Fibroblast of mammary gland (primary cell): ENCODE measurements around the gene RASL11A.
"Not testable (repeated sequence)": the region's sequence is repeated elsewhere in the genome, so short reads cannot be mapped to it uniquely, and the experiment has no call there.

Experiments
- DNase-seq: peaks from one replicate; pipeline ENCODE4 v3.0.0-alpha.2; 2010; ENCODE audit warnings: low read depth
- H3K4me3 ChIP-seq: 2 replicates; pipeline ENCODE4 v1.5.1; 2011; ENCODE audit warnings: low read depth, mild to moderate bottlenecking, low read length, moderate library complexity; ENCODE audit not compliant: control insufficient read depth
- TF ChIP-seq, protein P1 (sequence below): conservative IDR thresholded peaks from 2 replicates; pipeline ENCODE4 v1.5.1; 2011; ENCODE audit warnings: low read depth, low read length, inconsistent platforms; ENCODE audit not compliant: control insufficient read depth, insufficient read depth

RASL11A gene

DNA sequence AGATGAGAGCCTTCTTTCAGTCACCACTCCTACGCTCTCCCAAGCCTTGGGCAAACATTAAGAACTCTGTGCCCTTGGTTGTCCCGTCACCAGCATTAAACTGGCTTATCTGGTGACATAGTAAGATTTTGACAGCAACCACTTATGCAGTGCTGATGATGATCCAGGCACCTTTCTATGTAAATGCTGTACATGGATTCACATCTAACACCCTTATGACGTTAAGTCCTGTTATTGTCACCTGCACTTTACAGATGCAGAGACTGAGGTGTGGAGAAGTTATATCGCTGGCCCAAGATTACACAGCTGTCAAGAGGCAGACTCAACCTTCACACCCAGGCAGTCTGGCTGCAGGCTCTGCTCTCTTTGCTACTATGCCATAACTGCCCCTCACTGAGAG lies 25.0 kb downstream of the RASL11A start:
- H3K4me3 ChIP-seq: no peak overlapping the region
- DNase-seq: no peak
- TF ChIP-seq, protein P1, sequence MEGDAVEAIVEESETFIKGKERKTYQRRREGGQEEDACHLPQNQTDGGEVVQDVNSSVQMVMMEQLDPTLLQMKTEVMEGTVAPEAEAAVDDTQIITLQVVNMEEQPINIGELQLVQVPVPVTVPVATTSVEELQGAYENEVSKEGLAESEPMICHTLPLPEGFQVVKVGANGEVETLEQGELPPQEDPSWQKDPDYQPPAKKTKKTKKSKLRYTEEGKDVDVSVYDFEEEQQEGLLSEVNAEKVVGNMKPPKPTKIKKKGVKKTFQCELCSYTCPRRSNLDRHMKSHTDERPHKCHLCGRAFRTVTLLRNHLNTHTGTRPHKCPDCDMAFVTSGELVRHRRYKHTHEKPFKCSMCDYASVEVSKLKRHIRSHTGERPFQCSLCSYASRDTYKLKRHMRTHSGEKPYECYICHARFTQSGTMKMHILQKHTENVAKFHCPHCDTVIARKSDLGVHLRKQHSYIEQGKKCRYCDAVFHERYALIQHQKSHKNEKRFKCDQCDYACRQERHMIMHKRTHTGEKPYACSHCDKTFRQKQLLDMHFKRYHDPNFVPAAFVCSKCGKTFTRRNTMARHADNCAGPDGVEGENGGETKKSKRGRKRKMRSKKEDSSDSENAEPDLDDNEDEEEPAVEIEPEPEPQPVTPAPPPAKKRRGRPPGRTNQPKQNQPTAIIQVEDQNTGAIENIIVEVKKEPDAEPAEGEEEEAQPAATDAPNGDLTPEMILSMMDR: no peak

DNA sequence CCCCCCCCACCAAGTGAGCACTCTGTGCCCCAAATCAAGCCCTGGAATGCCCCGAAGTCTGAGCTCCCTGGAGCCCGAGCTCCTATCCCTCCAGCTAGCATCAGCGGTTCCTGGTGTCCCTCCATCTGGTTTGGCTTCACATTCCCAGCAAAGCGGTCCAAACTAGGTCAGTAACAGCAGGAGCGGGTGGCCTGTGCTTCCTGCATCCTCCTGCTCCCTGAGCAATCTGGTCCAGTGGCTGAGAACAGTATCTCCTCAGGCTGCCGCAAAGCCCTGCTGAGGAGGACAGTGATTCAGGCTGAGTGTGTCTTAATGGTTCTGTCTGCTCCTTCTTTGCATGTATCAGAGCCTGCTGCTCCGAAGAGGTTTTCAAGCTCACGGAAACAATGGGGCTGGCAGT lies 25.9 kb downstream of the RASL11A start:
- H3K4me3 ChIP-seq: no peak overlapping the region
- DNase-seq: no peak
- TF ChIP-seq, protein P1: no peak

GRCh38 chr13:27298849-27299248 lies 28.2 kb downstream of the RASL11A start:
- TF ChIP-seq, protein P1: no peak
- DNase-seq: no peak
- no peak overlapping the region for H3K4me3 ChIP-seq

GRCh38 chr13:27300406-27300805 lies 29.8 kb downstream of the RASL11A start:
- not testable (repeated sequence) for H3K4me3 ChIP-seq, DNase-seq

DNA sequence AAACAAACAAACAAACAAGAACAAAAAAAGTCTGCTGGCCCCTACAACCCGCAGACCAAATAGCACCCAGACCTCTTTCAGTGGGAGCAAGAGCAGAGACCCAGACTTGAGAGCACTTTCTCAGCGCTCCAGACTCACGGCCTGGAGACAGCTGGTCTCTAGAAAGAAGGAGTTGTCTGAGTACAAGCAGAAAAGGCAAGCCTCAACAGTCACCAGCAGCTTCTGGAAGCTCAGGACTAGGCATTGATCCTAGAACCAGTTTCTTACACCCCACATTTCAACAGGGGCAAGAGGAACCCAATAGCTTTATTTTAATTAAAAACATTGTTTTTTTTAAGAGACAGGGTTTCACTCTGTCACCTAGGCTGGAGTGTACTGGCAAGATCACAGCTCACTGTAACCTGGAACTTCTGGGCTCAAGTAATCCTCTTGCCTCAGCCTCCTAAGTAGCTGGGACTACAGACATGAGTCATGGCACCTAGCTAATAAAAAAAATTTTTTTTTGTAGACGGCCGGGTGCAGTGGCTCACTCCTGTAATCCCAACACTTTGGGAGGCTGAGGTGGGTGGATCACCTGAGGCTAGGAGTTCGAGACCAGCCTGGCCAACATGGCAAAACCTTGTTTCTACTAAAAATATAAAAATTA lies 30.4 kb downstream of the RASL11A start:
- TF ChIP-seq, protein P1: no peak
- DNase-seq: no peak
- H3K4me3 ChIP-seq: no peak overlapping the region

DNA sequence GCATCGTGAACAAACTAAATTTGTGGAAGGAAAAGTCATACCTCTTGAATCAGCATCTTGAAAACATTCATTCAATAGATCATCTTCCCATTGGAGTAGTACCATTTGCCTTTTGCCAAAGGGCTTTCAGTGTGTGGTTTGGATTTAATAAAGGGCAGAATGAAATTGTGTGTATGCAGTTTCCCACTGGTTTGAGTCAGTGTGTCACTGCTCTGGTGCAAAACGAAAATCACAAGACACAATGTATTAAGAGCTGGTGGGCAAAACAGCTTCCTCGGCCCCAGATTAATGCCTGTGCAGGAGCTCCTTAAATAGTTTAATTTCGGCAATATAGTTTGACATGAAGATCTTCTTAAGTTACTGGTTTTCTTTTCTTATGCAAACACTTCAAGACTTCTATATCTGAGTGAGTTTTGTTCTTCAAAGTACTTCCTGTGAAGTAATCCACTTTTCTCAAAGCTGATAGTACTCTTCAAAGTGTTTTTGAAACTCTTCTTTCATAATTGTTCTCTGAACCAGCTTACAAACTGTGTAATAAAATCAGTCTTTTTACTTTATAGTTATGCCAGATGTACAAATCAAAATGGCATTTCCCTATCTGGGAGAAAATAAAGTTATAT lies 32.1 kb downstream of the RASL11A start:
- no peak overlapping the region for H3K4me3 ChIP-seq
- no peak for DNase-seq
- TF ChIP-seq, protein P1: no peak

GRCh38 chr13:27304099-27304498 lies 33.5 kb downstream of the RASL11A start:
- no peak overlapping the region for H3K4me3 ChIP-seq
- DNase-seq: no peak
- TF ChIP-seq, protein P1: no peak
